Esophagus muscularis mucosa (tissue), 4 donors: ENCODE measurements around the gene CST4. TPM values are rescaled to one million over a fixed set of nuclear protein-coding genes. Genes with fewer than 3 reads are reported as not detected.
A peak's percentile ranks its signal among the peaks of the same experiment; 100 is the strongest.

Experiments
- DNase-seq: peaks from one replicate; pipeline ENCODE4 v3.0.0-alpha.2; 2017; ENCODE audit errors: extremely low spot score
- H3K27ac ChIP-seq, 4 donors: fragments of 200-600 bp; sonication (generic); replicated peaks in 1 of 4; 1 replicate in 3 of 4; 2 replicates in 1 of 4; pipeline ENCODE4 v1.5.1; 2016 to 2019; ENCODE audit warnings: mild to moderate bottlenecking in 1 of 4
- H3K27me3 ChIP-seq, 4 donors: fragments of 200-600 bp; sonication (generic); one replicate each; pipeline versions ENCODE4 v1.5.1 to v1.6.0; 2016 to 2019
- H3K36me3 ChIP-seq, 4 donors: fragments of 200-600 bp; sonication (generic); one replicate each; pipeline ENCODE4 v1.5.1; 2016 to 2019
- H3K4me1 ChIP-seq, 4 donors: fragments of 200-600 bp; sonication (generic); one replicate each; pipeline ENCODE4 v1.5.1; 2016 to 2019
- H3K4me3 ChIP-seq, 4 donors: fragments of 200-600 bp; sonication (generic); 1 replicate in 2 of 4; 2 replicates in 2 of 4; pipeline ENCODE4 v1.5.1; 2016 to 2019; ENCODE audit warnings: mild to moderate bottlenecking in 4 of 4, moderate library complexity in 1 of 4
- H3K9me3 ChIP-seq, 4 donors: fragments of 200-600 bp; sonication (generic); 1 replicate in 3 of 4; 2 replicates in 1 of 4; pipeline ENCODE4 v1.5.1; 2016 to 2019
- EP300 ChIP-seq: sonication (generic); formaldehyde crosslinking; IDR thresholded peaks from one replicate; pipeline ENCODE4 v1.6.1; 2017; ENCODE audit warnings: antibody characterized with exemption
- POLR2A ChIP-seq: fragments of 450-650 bp; IDR thresholded peaks from one replicate; pipeline ENCODE4 v1.6.1; 2017; ENCODE audit warnings: antibody characterized with exemption, moderate library complexity, mild to moderate bottlenecking, low read depth
- POLR2AphosphoS5 ChIP-seq, 2 donors: sonication (generic); formaldehyde crosslinking; IDR thresholded peaks; one replicate each; pipeline ENCODE4 v1.6.1; 2017; ENCODE audit warnings: antibody characterized with exemption in 2 of 2
- WGBS: methylation state at CpG from one replicate; pipeline ENCODE4 v1.1.5; 2018; 5-methylcytosine and 5-hydroxymethylcytosine counted together
- intact Hi-C: fragments of 100-400 bp; cut with DNase I; formaldehyde crosslinking; loops from one replicate; pipeline ENCODE4 v1.15.1; 2023
- total RNA-seq, 4 donors: library from RNA; depleted of rRNA; stranded (reverse); fragments of >200 nt; gene quantifications; one replicate each; pipeline versions ENCODE4 v1.1.0 to v1.2.1, GENCODE V29; 2016
- TF ChIP-seq, protein P1 (sequence below), 3 experiments: fragments of 200-600 bp in 2 of 3; fragments of 450-650 bp in 1 of 3; sonication (generic) in 2 of 3; IDR thresholded peaks; one replicate each; pipeline ENCODE4 v1.5.1; 2017 to 2019; ENCODE audit warnings: antibody characterized with exemption in 3 of 3, mild to moderate bottlenecking in 2 of 3, moderate library complexity in 1 of 3

CST4 gene
- total RNA-seq, 4 donors from 2014 or later: not detected

- WGBS: 91% methylated on average over 7 of the region's 7 CpGs
- peaks cover 0 to 6% (median 0%) of the 10 kb centered on the region in 4 donors for H3K27me3 ChIP-seq
- H3K4me1 ChIP-seq: peaks cover 0 to 7% (median 0%) of the 10 kb centered on the region in 4 donors
- intact Hi-C loops: no loop called here
- peak; percentile 75 for DNase-seq
- H3K27ac ChIP-seq: no peak overlapping the region
- no peaks in the 10 kb centered on the region for H3K9me3 ChIP-seq
- no peak for TF ChIP-seq POLR2AphosphoS5 (IDR thresholded peaks at IDR 0.05)
- TF ChIP-seq EP300: no peak
- TF ChIP-seq, protein P1, sequence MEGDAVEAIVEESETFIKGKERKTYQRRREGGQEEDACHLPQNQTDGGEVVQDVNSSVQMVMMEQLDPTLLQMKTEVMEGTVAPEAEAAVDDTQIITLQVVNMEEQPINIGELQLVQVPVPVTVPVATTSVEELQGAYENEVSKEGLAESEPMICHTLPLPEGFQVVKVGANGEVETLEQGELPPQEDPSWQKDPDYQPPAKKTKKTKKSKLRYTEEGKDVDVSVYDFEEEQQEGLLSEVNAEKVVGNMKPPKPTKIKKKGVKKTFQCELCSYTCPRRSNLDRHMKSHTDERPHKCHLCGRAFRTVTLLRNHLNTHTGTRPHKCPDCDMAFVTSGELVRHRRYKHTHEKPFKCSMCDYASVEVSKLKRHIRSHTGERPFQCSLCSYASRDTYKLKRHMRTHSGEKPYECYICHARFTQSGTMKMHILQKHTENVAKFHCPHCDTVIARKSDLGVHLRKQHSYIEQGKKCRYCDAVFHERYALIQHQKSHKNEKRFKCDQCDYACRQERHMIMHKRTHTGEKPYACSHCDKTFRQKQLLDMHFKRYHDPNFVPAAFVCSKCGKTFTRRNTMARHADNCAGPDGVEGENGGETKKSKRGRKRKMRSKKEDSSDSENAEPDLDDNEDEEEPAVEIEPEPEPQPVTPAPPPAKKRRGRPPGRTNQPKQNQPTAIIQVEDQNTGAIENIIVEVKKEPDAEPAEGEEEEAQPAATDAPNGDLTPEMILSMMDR (IDR thresholded peaks at IDR 0.05): no peak
- no peak for TF ChIP-seq POLR2A
- no peak overlapping the region for H3K4me3 ChIP-seq
- H3K36me3 ChIP-seq: no peaks in the 10 kb centered on the region
Observed at GRCh38 chr20:23679133-23680092, 9.4 kb downstream of the CST4 start.

- Histone ChIP-seq H3K9me3 (no peaks in the 10 kb centered on the region), H3K4me3 (no peak overlapping the region), H3K27ac (no peak overlapping the region), H3K4me1 (no peaks in the 10 kb centered on the region), H3K27me3 (no peaks in the 10 kb centered on the region), H3K36me3 (no peaks in the 10 kb centered on the region)
- 78% methylated on average over 1 of the region's 1 CpG for WGBS
- TF ChIP-seq POLR2A: no peak
- no peak for TF ChIP-seq POLR2AphosphoS5 (IDR thresholded peaks at IDR 0.05)
- TF ChIP-seq, protein P1 (IDR thresholded peaks at IDR 0.05): no peak
- TF ChIP-seq EP300: no peak
- intact Hi-C loops: no loop called here
- DNase-seq: no peak
Observed at GRCh38 chr20:23673209-23673608, 15.6 kb downstream of the CST4 start.

DNA sequence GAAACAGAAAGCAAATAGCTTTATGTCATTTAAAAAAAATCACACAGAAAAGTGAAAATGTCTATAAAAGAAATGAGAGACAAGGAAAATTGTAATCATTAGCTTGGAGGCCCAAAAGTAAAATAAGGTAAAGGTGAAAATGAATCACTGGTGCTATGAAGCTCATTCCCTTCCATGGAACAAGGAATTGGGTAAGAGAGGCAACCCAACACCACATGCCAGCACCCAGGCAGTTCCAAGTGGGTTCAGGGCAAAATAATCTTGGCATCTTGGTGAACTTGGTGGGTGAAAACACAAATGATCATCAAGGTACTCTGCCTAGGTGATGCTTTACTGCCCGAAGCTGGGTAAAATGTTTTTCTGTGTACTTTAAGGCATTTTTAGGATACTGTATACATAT is 16.7 kb downstream of the CST4 start:
- no peak overlapping the region for H3K27ac ChIP-seq
- H3K4me1 ChIP-seq: no peaks in the 10 kb centered on the region
- H3K27me3 ChIP-seq: no peaks in the 10 kb centered on the region
- no peak overlapping the region for H3K4me3 ChIP-seq
- no peaks in the 10 kb centered on the region for H3K36me3 ChIP-seq
- TF ChIP-seq, protein P1 (IDR thresholded peaks at IDR 0.05): no peak
- TF ChIP-seq POLR2AphosphoS5 (IDR thresholded peaks at IDR 0.05): no peak
- intact Hi-C loops: no loop called here
- H3K9me3 ChIP-seq: no peaks in the 10 kb centered on the region
- DNase-seq: no peak
- WGBS: 100% methylated on average over 1 of the region's 1 CpG

- no peaks in the 10 kb centered on the region for H3K36me3 ChIP-seq
- WGBS: 66% methylated on average over 3 of the region's 3 CpGs
- no peaks in the 10 kb centered on the region for H3K9me3 ChIP-seq
- TF ChIP-seq EP300 (no peak), POLR2AphosphoS5 (IDR thresholded peaks at IDR 0.05) (no peak), POLR2A (no peak)
- TF ChIP-seq, protein P1 (IDR thresholded peaks at IDR 0.05): no peak
- peaks cover 0 to 3% (median 0%) of the 10 kb centered on the region in 4 donors for H3K4me1 ChIP-seq
- DNase-seq: peak; percentile 50
- no peaks in the 10 kb centered on the region for H3K27me3 ChIP-seq
- no peak overlapping the region for H3K27ac ChIP-seq
- intact Hi-C loops: no loop called here
- no peak overlapping the region for H3K4me3 ChIP-seq
Observed at GRCh38 chr20:23671479-23671878, 17.4 kb downstream of the CST4 start.
